GM10266 (cell line): ENCODE results near the gene TAS2R14.

ENCODE experiments used
- DNase-seq: peaks from one replicate; pipeline ENCODE4 v3.0.0; 2012; ENCODE audit errors: extremely low spot score
- TF ChIP-seq, protein P1 (sequence below): IDR thresholded peaks from 2 replicates; pipeline ENCODE4 v1.5.1; 2012; ENCODE audit warnings: mild to moderate bottlenecking, low read depth; ENCODE audit not compliant: control insufficient read depth, insufficient read depth; ENCODE audit errors: missing control alignments

The TAS2R14 gene

GRCh38 chr12:10941916-10942607 is 3.0 kb upstream of the TAS2R14 start:
- DNase-seq, result no peak
- TF ChIP-seq, protein P1, sequence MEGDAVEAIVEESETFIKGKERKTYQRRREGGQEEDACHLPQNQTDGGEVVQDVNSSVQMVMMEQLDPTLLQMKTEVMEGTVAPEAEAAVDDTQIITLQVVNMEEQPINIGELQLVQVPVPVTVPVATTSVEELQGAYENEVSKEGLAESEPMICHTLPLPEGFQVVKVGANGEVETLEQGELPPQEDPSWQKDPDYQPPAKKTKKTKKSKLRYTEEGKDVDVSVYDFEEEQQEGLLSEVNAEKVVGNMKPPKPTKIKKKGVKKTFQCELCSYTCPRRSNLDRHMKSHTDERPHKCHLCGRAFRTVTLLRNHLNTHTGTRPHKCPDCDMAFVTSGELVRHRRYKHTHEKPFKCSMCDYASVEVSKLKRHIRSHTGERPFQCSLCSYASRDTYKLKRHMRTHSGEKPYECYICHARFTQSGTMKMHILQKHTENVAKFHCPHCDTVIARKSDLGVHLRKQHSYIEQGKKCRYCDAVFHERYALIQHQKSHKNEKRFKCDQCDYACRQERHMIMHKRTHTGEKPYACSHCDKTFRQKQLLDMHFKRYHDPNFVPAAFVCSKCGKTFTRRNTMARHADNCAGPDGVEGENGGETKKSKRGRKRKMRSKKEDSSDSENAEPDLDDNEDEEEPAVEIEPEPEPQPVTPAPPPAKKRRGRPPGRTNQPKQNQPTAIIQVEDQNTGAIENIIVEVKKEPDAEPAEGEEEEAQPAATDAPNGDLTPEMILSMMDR, result no peak

DNA sequence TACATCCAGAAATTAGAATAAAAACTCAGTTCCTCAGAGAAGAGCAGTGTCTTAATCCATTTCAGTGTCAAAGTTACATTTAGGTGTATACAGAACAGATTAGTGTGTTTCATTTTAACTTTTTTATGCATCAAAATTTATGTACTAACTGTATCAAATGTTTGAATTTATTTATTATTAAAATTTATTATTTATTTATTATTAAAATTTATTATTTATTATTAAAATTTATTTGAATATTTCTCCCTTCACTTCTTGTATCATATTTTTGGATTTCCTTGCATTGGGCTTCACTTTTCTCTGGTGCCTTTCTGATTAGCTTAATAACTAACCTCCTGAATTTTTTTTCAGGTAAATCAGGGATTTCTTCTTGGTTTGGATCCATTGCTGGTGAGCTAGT is 2.3 kb upstream of the TAS2R14 start:
- TF ChIP-seq, protein P1, result no peak

GRCh38 chr12:10940389-10940788 is 1.3 kb upstream of the TAS2R14 start:
- no peak for DNase-seq

More for the DNA sequence above, 2.3 kb upstream of the TAS2R14 start:
- DNase-seq, result no peak

DNA sequence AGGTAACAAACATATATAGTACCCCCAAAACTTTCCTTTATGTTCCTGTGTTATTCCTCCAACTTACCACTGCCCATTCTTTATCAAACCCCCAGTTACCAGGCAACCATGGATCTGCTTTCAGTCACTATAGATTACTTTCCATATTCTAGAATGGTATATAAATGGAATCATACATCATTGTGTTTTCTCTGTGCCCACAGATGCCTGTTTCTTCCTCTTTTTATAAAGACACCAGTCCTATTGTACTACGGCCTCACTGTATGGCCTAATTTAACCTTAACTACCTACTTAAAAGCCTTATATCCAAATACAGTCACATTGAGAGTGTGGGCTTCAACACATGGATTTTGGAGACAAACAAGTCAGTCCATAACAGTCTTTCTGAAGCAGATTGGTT is 2.6 kb downstream of the TAS2R14 start:
- DNase-seq, result no peak
- TF ChIP-seq, protein P1, result no peak

More at GRCh38 chr12:10940389-10940788, 1.3 kb upstream of the TAS2R14 start:
- TF ChIP-seq, protein P1, result no peak

- DNase-seq, result no peak
- TF ChIP-seq, protein P1, result no peak
Observed at GRCh38 chr12:10928746-10929286, 10.2 kb downstream of the TAS2R14 start, which contains the start of gene PRH2. Gene PRH2, plus strand, starts transcription at chr12:10929236. Its CDS starts 38 bp downstream, at chr12:10929274.

GRCh38 chr12:10926269-10926668 is 12.8 kb downstream of the TAS2R14 start:
- TF ChIP-seq, protein P1, result no peak
- DNase-seq, result no peak

DNA sequence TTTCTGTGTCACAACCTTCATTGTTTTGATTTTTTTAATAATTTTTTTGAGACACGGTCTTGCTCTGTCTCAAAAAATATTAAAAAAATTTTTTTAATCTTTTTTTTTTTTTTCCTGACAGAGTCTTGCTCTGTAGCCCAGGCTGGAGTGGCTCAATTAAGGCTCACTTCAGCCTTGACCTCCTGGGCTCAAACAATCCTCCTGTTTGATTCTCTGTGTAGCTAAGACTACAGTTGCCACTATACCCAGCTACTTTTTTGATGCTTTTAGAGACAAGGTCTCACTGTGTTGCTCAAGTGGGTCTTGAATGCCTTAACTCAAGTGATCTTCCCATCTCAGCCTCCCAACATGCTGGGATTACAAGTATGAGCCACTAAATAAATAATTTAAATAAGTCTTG is 19.3 kb downstream of the TAS2R14 start:
- TF ChIP-seq, protein P1, result no peak

More for the DNA sequence above, 19.3 kb downstream of the TAS2R14 start:
- DNase-seq, result no peak
